Coronary artery (tissue), 2 donors: ENCODE data around the gene TNFSF15.

ENCODE experiments used
- DNase-seq: peaks from one replicate; pipeline ENCODE4 v3.0.0-alpha.2; 2017; ENCODE audit warnings: low spot score
- H3K27ac ChIP-seq, 2 donors: fragments of 200-600 bp; sonication (generic); one replicate each; pipeline ENCODE4 v1.5.1; 2016 to 2019
- H3K4me3 ChIP-seq: fragments of 200-600 bp; sonication (generic); 2 replicates; pipeline ENCODE4 v1.5.1; 2016; ENCODE audit warnings: mild to moderate bottlenecking, moderate library complexity
- CTCF ChIP-seq: fragments of 200-600 bp; sonication (generic); IDR thresholded peaks from one replicate; pipeline ENCODE4 v1.5.1; 2019; ENCODE audit warnings: antibody characterized with exemption

TNFSF15 gene

GRCh38 chr9:114759512-114760341, 46.1 kb downstream of the TNFSF15 start:
- TF ChIP-seq CTCF, result no peak
- DNase-seq, result no peak
- Histone ChIP-seq H3K27ac (no peak overlapping the region), H3K4me3 (no peak overlapping the region)

- no peak for DNase-seq
- Histone ChIP-seq H3K27ac (no peak overlapping the region), H3K4me3 (no peak overlapping the region)
- no peak for TF ChIP-seq CTCF
Observed at GRCh38 chr9:114757984-114758383, 47.9 kb downstream of the TNFSF15 start.

DNA sequence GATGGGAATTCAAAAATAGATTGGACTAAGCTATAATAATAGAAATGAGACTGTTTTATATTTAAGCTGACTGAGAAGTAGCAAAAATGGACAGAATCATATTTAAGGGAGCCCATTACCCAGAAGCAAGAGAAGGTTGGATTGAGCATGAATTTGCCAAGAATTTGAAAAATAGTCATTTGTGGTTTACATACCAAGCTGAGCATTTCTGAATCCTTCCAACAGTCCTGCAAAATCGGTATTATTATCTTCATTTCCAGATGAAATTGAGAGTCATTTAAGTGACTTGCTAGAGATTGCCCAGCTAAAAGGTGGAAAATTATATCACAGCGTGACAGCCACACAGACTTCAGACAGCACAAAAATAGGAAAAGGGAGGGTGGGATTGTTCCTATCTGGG, 48.4 kb downstream of the TNFSF15 start:
- no peak for DNase-seq
- no peak overlapping the region for H3K27ac ChIP-seq
- no peak for TF ChIP-seq CTCF

DNA sequence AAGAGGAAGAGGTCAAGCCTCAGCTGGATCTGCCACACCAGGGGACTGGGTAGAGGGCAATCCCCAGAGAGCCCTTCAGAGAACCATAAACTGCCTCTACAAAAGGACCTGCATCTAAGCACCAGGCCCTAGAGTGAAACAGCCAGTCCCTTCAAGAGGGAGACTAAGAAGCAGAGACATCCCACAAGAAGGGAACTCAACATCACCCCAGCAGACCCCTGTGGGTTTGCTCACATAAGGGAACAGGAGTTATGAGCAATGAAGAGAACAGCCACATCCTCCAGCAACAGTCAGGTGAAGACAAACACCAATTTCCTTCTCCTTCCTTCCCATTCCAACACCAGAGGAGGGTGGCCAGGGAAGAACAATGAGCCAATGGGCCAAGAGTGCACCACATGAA, 48.9 kb downstream of the TNFSF15 start:
- no peak overlapping the region for H3K27ac ChIP-seq
- DNase-seq, result no peak
- TF ChIP-seq CTCF, result no peak
- no peak overlapping the region for H3K4me3 ChIP-seq

More for the DNA sequence above, 48.4 kb downstream of the TNFSF15 start:
- no peak overlapping the region for H3K4me3 ChIP-seq

DNA sequence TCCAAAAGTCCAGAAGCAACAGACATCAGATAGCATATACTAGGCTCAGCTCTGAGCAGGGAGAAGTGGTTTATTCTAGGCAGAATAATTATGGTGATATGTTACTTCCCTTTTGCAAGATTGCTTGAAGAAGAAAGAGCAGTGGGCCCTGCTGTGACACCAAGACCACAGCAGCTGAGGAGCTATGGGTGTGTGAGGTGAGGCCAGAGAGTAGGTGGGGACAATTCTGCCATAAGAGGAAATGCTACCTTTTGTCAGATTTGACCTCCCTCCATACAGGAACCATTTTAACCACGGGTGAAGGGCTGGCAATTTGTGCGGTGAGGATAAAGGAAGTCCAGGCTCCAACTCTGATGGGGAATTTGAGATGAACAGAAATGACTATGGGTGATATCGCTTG, 51.3 kb downstream of the TNFSF15 start:
- DNase-seq, result no peak
- no peak overlapping the region for H3K4me3 ChIP-seq
- TF ChIP-seq CTCF, result no peak
- H3K27ac ChIP-seq, result no peak overlapping the region

DNA sequence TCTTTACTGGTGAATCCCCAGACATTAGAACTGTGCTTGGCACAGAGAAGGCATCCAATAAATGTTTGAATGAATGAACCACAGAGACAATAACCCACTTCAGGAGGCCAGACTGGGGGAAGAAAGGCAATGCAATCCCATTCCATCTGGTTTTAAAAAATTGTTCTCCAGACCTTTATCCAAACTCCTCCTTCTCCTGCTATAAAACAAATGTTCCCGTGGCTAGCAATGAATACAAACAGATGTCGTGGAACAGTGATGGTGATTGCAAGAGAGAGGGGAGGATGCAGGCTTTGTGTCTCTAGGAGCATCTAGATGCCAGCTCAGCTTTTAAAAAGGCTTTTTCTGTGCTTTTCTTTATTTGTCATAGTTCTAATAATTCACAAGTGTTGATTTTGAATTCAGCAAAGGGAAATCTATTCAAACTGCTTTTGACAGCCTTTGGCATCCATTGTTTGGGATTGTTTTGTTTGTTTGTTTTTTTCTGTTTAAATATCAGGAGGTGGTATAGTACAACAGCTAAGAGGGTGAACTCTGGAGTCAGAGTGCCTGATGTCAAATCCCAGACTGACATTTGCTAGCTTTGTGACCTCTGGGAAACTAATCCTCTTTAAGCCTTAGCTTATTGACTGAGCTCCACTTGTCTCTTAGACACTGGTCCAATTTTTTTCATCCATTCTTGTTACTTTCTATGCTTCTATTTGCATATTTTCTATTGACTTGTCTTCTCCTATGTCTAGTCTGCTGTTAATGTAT, 59.1 kb downstream of the TNFSF15 start:
- no peak overlapping the region for H3K27ac ChIP-seq
- DNase-seq, result no peak
- no peak for TF ChIP-seq CTCF
- no peak overlapping the region for H3K4me3 ChIP-seq
